Liver (tissue), 9 donors: Measurements from ENCODE around the gene AFF2. TPM values are rescaled to one million over a fixed set of nuclear protein-coding genes. Genes with fewer than 3 reads are reported as not detected.

Source experiments
- DNase-seq: peaks from one replicate; pipeline ENCODE4 v3.0.0-alpha.2; 2017; ENCODE audit warnings: low spot score
- H3K27ac ChIP-seq, 2 donors: one replicate each; pipeline ENCODE4 v1.7.0; 2013; ENCODE audit warnings: inconsistent platforms in 2 of 2, low read length in 2 of 2, control low read depth in 1 of 2, low read depth in 1 of 2, mild to moderate bottlenecking in 1 of 2
- H3K27me3 ChIP-seq, 4 donors: one replicate each; pipeline versions ENCODE4 v1.6.1 to v1.7.0; 2013; ENCODE audit warnings: low read length in 3 of 4, inconsistent platforms in 1 of 4, mild to moderate bottlenecking in 1 of 4, moderate library complexity in 1 of 4; ENCODE audit not compliant: control insufficient read depth in 4 of 4, insufficient read depth in 4 of 4
- H3K36me3 ChIP-seq, 4 donors: one replicate each; pipeline versions ENCODE4 v1.6.1 to v1.7.0; 2013; ENCODE audit warnings: low read length in 3 of 4, mild to moderate bottlenecking in 3 of 4, low read depth in 1 of 4, moderate library complexity in 1 of 4; ENCODE audit not compliant: control insufficient read depth in 4 of 4, insufficient read depth in 3 of 4
- H3K4me1 ChIP-seq, 4 donors: one replicate each; pipeline versions ENCODE4 v1.6.1 to v1.7.0; 2013; ENCODE audit warnings: low read length in 3 of 4, mild to moderate bottlenecking in 3 of 4, moderate library complexity in 1 of 4; ENCODE audit not compliant: control insufficient read depth in 4 of 4, insufficient read depth in 4 of 4
- H3K4me3 ChIP-seq, 3 donors: one replicate each; pipeline versions ENCODE4 v1.6.1 to v1.7.0; 2013; ENCODE audit warnings: low read length in 3 of 3, control low read depth in 1 of 3, low read depth in 1 of 3, mild to moderate bottlenecking in 1 of 3
- H3K9ac ChIP-seq, 2 donors: one replicate each; pipeline ENCODE4 v1.7.0; 2013; ENCODE audit warnings: low read length in 2 of 2, mild to moderate bottlenecking in 2 of 2, moderate library complexity in 2 of 2, control low read depth in 1 of 2, low read depth in 1 of 2
- H3K9me3 ChIP-seq, 4 donors: one replicate each; pipeline versions ENCODE4 v1.6.1 to v1.7.0; 2013; ENCODE audit warnings: low read length in 3 of 4; ENCODE audit not compliant: control insufficient read depth in 4 of 4
- CTCF ChIP-seq: fragments of 150-350 bp; IDR thresholded peaks from 2 replicates; pipeline ENCODE4 v1.5.1; 2017; ENCODE audit warnings: improper control_type of control experiment, low read depth, low read length; ENCODE audit not compliant: missing input control
- EGR1 ChIP-seq, 2 donors: IDR thresholded peaks; 2 replicates each; pipeline ENCODE4 v1.6.1; 2016 to 2018; ENCODE audit warnings: antibody characterized with exemption in 2 of 2, low read depth in 2 of 2
- FOXA2 ChIP-seq: IDR thresholded peaks from 2 replicates; pipeline ENCODE4 v1.6.1; 2016; ENCODE audit warnings: antibody characterized with exemption
- GABPA ChIP-seq, 2 donors: IDR thresholded peaks in 1 of 2; conservative IDR thresholded peaks in 1 of 2; 2 replicates each; pipeline ENCODE4 v1.6.1; 2016; ENCODE audit warnings: antibody characterized with exemption in 2 of 2, mild to moderate bottlenecking in 1 of 2, moderate library complexity in 1 of 2
- HNF4A ChIP-seq, 2 donors: conservative IDR thresholded peaks; 2 replicates each; pipeline ENCODE4 v1.6.1; 2016; ENCODE audit warnings: antibody characterized with exemption in 2 of 2, mild to moderate bottlenecking in 2 of 2
- HNF4G ChIP-seq: IDR thresholded peaks from 2 replicates; pipeline ENCODE4 v1.6.1; 2016; ENCODE audit warnings: antibody characterized with exemption
- NR2F2 ChIP-seq: IDR thresholded peaks from 2 replicates; pipeline ENCODE4 v1.6.1; 2016; ENCODE audit warnings: antibody characterized with exemption
- RAD21 ChIP-seq, 2 donors: IDR thresholded peaks; 2 replicates each; pipeline ENCODE4 v1.6.1; 2016; ENCODE audit warnings: antibody characterized with exemption in 2 of 2, mild to moderate bottlenecking in 2 of 2
- SP1 ChIP-seq: IDR thresholded peaks from 2 replicates; pipeline ENCODE4 v1.6.1; 2018; ENCODE audit warnings: antibody characterized with exemption, mild to moderate bottlenecking
- TAF1 ChIP-seq: conservative IDR thresholded peaks from 2 replicates; pipeline ENCODE4 v1.6.1; 2016; ENCODE audit warnings: antibody characterized with exemption, mild to moderate bottlenecking
- YY1 ChIP-seq: IDR thresholded peaks from 2 replicates; pipeline ENCODE4 v1.6.1; 2016; ENCODE audit warnings: antibody characterized with exemption, mild to moderate bottlenecking
- WGBS: extraction: QIAGEN DNeasy Blood & Tissue Kit; methylation state at CpG from one replicate; pipeline ENCODE4 v1.1.7; 2013; 5-methylcytosine and 5-hydroxymethylcytosine counted together
- polyA plus RNA-seq, 2 donors: library from polyadenylated mRNA; stranded (reverse) in 1 of 2; unstranded in 1 of 2; fragments of 200-250 nt in 1 of 2; fragments of >200 nt in 1 of 2; fragmentation: Nextera tagmentation in 1 of 2; extraction: Ambion mirVana in 1 of 2; gene quantifications; one replicate each; pipeline versions ENCODE4 v1.2.1 to v1.2.3, GENCODE V29; 2013 to 2015
- total RNA-seq, 2 donors: library from RNA; depleted of rRNA; stranded (reverse); fragments of >200 nt; gene quantifications; one replicate each; pipeline ENCODE4 v1.2.3, GENCODE V29; 2014
- TF ChIP-seq, protein P1 (sequence below): IDR thresholded peaks from 2 replicates; pipeline ENCODE4 v1.6.1; 2016; ENCODE audit warnings: antibody characterized with exemption
- TF ChIP-seq, protein P2 (sequence below): IDR thresholded peaks from 2 replicates; pipeline ENCODE4 v1.6.1; 2016; ENCODE audit warnings: antibody characterized with exemption
- TF ChIP-seq, protein P3 (sequence below): IDR thresholded peaks from 2 replicates; pipeline ENCODE4 v1.6.1; 2016; ENCODE audit warnings: antibody characterized with exemption
- donor health status: healthy.
- donor health status: healthy.
- donor health status: healthy.
- donor health status: healthy.
- donor health status: healthy.

Gene AFF2
- total and polyA plus RNA-seq, 4 donors, result 0.01 to 1.6 (median 0.50) TPM; not detected in 1

DNA sequence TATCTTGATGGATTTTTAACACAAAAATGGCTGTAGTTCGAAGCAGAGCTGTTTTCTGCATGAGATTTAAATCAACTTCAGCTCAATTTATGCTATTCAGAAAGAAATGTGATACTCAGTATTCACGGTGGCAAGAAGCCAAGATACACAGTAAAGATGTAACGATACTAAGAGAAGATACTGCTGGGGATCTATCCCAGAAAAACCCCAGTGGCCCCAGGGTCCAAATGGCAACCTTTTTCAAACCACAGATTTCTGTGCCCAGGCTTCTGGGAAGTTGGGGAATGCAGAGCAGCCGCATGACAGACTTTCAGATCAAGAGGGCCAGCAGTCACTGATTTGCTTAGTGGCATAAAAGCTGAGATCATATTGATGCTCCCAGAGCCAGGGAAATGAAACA, 353.9 kb downstream of the AFF2 start (continued):
- no peak for TF ChIP-seq HNF4G

GRCh38 chrX:148856505-148856904, 356.1 kb downstream of the AFF2 start:
- Histone ChIP-seq H3K9me3 (no peaks in the 10 kb centered on the region), H3K9ac (no peak overlapping the region), H3K4me3 (no peak overlapping the region), H3K27me3 (no peaks in the 10 kb centered on the region), H3K27ac (no peak overlapping the region), H3K4me1 (no peaks in the 10 kb centered on the region), H3K36me3 (no peaks in the 10 kb centered on the region)
- DNase-seq, result no peak
- WGBS, result 35% methylated on average over 1 of the region's 1 CpG
- TF ChIP-seq GABPA (IDR thresholded peaks at IDR 0.05 in 1 of 2, conservative IDR thresholded peaks at IDR 0.05 in 1 of 2), result no peak
- TF ChIP-seq, protein P1, sequence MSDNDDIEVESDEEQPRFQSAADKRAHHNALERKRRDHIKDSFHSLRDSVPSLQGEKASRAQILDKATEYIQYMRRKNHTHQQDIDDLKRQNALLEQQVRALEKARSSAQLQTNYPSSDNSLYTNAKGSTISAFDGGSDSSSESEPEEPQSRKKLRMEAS, result no peak
- TF ChIP-seq, protein P2, sequence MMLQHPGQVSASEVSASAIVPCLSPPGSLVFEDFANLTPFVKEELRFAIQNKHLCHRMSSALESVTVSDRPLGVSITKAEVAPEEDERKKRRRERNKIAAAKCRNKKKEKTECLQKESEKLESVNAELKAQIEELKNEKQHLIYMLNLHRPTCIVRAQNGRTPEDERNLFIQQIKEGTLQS, result no peak
- no peak for TF ChIP-seq RAD21 (IDR thresholded peaks at IDR 0.05)
- TF ChIP-seq TAF1, result no peak
- TF ChIP-seq CTCF, result no peak
- TF ChIP-seq YY1, result no peak
- no peak for TF ChIP-seq HNF4A (conservative IDR thresholded peaks at IDR 0.05)
- TF ChIP-seq FOXA2, result no peak
- no peak for TF ChIP-seq SP1
- no peak for TF ChIP-seq HNF4G
- TF ChIP-seq, protein P3, sequence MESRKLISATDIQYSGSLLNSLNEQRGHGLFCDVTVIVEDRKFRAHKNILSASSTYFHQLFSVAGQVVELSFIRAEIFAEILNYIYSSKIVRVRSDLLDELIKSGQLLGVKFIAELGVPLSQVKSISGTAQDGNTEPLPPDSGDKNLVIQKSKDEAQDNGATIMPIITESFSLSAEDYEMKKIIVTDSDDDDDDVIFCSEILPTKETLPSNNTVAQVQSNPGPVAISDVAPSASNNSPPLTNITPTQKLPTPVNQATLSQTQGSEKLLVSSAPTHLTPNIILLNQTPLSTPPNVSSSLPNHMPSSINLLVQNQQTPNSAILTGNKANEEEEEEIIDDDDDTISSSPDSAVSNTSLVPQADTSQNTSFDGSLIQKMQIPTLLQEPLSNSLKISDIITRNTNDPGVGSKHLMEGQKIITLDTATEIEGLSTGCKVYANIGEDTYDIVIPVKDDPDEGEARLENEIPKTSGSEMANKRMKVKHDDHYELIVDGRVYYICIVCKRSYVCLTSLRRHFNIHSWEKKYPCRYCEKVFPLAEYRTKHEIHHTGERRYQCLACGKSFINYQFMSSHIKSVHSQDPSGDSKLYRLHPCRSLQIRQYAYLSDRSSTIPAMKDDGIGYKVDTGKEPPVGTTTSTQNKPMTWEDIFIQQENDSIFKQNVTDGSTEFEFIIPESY, result no peak
- TF ChIP-seq NR2F2, result no peak

DNA sequence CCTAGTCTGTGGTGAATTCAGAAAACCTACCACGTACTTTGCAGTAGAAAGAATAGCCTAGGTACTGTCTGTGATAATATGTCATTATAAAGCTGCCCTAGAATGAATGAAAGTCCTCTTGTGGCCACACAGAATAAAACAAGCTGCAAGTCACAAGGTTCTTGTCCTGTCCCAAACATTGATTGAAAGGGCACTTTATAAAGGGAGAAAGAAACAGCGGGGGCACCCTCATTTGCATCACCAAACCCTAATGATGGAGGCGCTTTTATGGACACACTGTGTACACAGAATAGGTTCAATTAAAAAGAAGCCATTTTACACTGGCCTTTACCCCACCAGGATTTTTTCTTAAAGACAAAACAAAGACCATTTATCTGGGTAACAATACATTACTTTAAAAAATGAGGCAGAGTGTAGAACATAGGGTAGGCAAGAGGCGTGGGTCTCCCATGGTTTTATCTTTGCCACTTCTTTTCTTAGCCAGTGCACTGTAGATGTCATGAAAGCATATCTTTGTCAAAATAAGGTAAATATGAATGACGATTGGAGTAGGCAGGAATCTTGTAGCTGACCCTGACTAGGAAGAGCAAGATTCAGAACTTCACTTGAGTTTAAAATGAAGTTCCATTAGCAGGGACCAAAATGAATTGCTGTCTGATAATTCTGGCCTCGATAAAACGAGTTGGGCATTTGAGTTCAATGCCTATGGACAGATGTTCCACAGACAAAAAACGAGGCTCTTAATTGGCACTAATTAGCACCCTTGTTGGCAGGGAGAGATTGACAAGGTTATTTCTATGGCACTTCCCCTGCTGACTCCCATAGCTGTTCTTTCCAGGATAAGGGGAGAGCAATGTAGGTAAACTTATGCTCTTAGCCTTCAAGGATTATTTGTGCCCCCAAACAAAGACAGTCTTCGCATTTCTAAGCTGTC, 365.1 kb downstream of the AFF2 start:
- Histone ChIP-seq H3K9me3 (peaks cover 0 to 3% (median 0%) of the 10 kb centered on the region in 4 donors), H3K27ac (no peak overlapping the region), H3K27me3 (peaks cover 0 to 4% (median 0%) of the 10 kb centered on the region in 4 donors), H3K36me3 (no peaks in the 10 kb centered on the region), H3K4me1 (no peaks in the 10 kb centered on the region), H3K4me3 (no peak overlapping the region), H3K9ac (no peak overlapping the region)
- DNase-seq, result no peak
- 59% methylated on average over 9 of the region's 9 CpGs for WGBS
- no peak for TF ChIP-seq CTCF
- TF ChIP-seq HNF4A (conservative IDR thresholded peaks at IDR 0.05), result no peak
- no peak for TF ChIP-seq NR2F2
- TF ChIP-seq, protein P1, result no peak
- TF ChIP-seq, protein P3, result no peak
- no peak for TF ChIP-seq FOXA2
- TF ChIP-seq EGR1 (IDR thresholded peaks at IDR 0.05; ENCODE audit: low read depth in 2 of 2), result no peak
- TF ChIP-seq, protein P2, result no peak
